Body of pancreas (tissue), 4 donors: ENCODE measurements around the gene PDZRN3.

ENCODE experiments used
- POLR2A ChIP-seq, 3 donors: fragments of 450-650 bp; IDR thresholded peaks; one replicate each; pipeline ENCODE4 v1.6.1; 2016; ENCODE audit warnings: antibody characterized with exemption in 3 of 3, mild to moderate bottlenecking in 2 of 3
- TF ChIP-seq, protein P1 (sequence below), 7 experiments: fragments of 450-650 bp in 4 of 7; fragments of 200-600 bp in 3 of 7; sonication (generic) in 3 of 7; IDR thresholded peaks; one replicate each; pipeline ENCODE4 v1.5.1; 2016 to 2019; ENCODE audit warnings: antibody characterized with exemption in 7 of 7

DNA sequence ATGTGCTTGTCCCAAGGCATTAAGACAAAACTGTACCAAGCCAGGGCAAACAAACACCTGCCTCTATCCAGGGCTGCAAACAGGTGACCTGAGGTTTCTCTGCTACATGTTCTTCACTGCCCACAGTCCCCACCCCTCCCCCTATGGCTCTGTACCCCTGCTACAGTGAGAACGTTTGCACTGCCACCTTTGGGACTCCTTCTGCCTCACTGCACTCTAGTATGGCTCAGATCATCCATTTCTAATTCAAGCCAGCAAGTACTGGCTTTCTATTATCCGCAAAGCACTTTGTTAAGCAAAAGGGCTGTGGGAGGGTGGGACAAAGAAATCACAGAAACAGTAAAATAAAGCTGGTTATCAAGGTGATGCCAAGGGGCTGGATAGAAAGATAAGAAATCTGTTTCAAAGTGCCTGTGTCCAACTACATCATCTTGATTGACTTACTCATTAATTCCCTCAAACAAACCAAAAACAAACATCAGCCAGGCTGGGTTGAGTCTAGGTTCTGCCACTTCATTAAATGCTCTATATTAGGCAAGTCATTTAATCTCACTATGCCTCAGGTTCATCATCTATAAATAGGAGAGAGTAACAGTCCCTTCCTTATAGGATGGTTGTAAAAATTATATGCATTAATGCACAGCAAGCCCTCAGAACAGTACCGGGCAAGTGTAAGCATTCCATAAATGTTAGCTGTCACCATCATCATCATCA lies 95.3 kb downstream of the PDZRN3 start:
- TF ChIP-seq, protein P1, sequence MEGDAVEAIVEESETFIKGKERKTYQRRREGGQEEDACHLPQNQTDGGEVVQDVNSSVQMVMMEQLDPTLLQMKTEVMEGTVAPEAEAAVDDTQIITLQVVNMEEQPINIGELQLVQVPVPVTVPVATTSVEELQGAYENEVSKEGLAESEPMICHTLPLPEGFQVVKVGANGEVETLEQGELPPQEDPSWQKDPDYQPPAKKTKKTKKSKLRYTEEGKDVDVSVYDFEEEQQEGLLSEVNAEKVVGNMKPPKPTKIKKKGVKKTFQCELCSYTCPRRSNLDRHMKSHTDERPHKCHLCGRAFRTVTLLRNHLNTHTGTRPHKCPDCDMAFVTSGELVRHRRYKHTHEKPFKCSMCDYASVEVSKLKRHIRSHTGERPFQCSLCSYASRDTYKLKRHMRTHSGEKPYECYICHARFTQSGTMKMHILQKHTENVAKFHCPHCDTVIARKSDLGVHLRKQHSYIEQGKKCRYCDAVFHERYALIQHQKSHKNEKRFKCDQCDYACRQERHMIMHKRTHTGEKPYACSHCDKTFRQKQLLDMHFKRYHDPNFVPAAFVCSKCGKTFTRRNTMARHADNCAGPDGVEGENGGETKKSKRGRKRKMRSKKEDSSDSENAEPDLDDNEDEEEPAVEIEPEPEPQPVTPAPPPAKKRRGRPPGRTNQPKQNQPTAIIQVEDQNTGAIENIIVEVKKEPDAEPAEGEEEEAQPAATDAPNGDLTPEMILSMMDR (IDR thresholded peaks at IDR 0.05), result no peak
- TF ChIP-seq POLR2A (IDR thresholded peaks at IDR 0.05), result no peak
